RWPE2 (cell line): Measurements from ENCODE around the gene PCCA.

ENCODE experiments used
- ATAC-seq: fragments of 200-7000 bp; cut with Tn5 transposase; 3 replicates; pipeline ENCODE4 v1.9.1; 2021; ENCODE audit warnings: low read depth
- DNase-seq: peaks from one replicate; pipeline ENCODE4 v3.0.0-alpha.2; 2020; ENCODE audit warnings: low spot score
- H3K27ac ChIP-seq: fragments of 450-650 bp; 2 replicates; pipeline ENCODE4 v1.5.1; 2017; ENCODE audit warnings: mild to moderate bottlenecking; ENCODE audit not compliant: poor library complexity, severe bottlenecking
- H3K27me3 ChIP-seq: fragments of 250-450 bp; sonication (Bioruptor Pico); 2 replicates; pipeline ENCODE4 v1.5.1; 2021; ENCODE audit warnings: mild to moderate bottlenecking, moderate library complexity; ENCODE audit not compliant: insufficient read depth, poor library complexity, severe bottlenecking
- H3K36me3 ChIP-seq: fragments of 250-450 bp; sonication (Bioruptor Pico); 2 replicates; pipeline ENCODE4 v1.5.1; 2020; ENCODE audit warnings: low read depth, mild to moderate bottlenecking, moderate library complexity
- H3K4me1 ChIP-seq: fragments of 250-450 bp; sonication (Bioruptor Pico); 2 replicates; pipeline ENCODE4 v1.5.1; 2021; ENCODE audit warnings: mild to moderate bottlenecking, moderate library complexity; ENCODE audit not compliant: insufficient read depth, poor library complexity, severe bottlenecking
- H3K4me3 ChIP-seq: fragments of 250-450 bp; sonication (Bioruptor Pico); 2 replicates; pipeline ENCODE4 v1.5.1; 2021; ENCODE audit warnings: mild to moderate bottlenecking, moderate library complexity; ENCODE audit not compliant: severe bottlenecking
- H3K9me3 ChIP-seq: fragments of 250-450 bp; sonication (Bioruptor Pico); 2 replicates; pipeline ENCODE4 v1.5.1; 2021; ENCODE audit warnings: mild to moderate bottlenecking, moderate library complexity; ENCODE audit not compliant: severe bottlenecking
- CTCF ChIP-seq: fragments of 450-650 bp; IDR thresholded peaks from one replicate; pipeline ENCODE4 v1.5.1; 2017; ENCODE audit warnings: mild to moderate bottlenecking, moderate library complexity; ENCODE audit not compliant: poor library complexity, severe bottlenecking

Gene PCCA

GRCh38 chr13:100364591-100364990, 275.7 kb downstream of the PCCA start:
- H3K9me3 ChIP-seq, result no peaks in the 10 kb centered on the region
- H3K27me3 ChIP-seq, result no peaks in the 10 kb centered on the region
- no peak for TF ChIP-seq CTCF
- H3K36me3 ChIP-seq, result no peaks in the 10 kb centered on the region
- H3K4me1 ChIP-seq, result no peaks in the 10 kb centered on the region
- H3K27ac ChIP-seq, result no peak overlapping the region
- no peak for DNase-seq
- no peak overlapping the region for H3K4me3 ChIP-seq
- ATAC-seq, result peak; percentile 25; the same call in 1 of the 3 replicates

GRCh38 chr13:100365680-100366079, 276.8 kb downstream of the PCCA start:
- ATAC-seq, result no peak
- no peaks in the 10 kb centered on the region for H3K36me3 ChIP-seq
- DNase-seq, result no peak
- H3K27me3 ChIP-seq, result no peaks in the 10 kb centered on the region
- H3K4me1 ChIP-seq, result no peaks in the 10 kb centered on the region
- H3K4me3 ChIP-seq, result no peak overlapping the region
- TF ChIP-seq CTCF, result no peak
- H3K9me3 ChIP-seq, result no peaks in the 10 kb centered on the region
- H3K27ac ChIP-seq, result no peak overlapping the region

- no peaks in the 10 kb centered on the region for H3K36me3 ChIP-seq
- no peak for DNase-seq
- peaks cover 6% of the 10 kb centered on the region for H3K4me1 ChIP-seq
- H3K27me3 ChIP-seq, result no peaks in the 10 kb centered on the region
- no peaks in the 10 kb centered on the region for H3K9me3 ChIP-seq
- H3K4me3 ChIP-seq, result no peak overlapping the region
- no peak for TF ChIP-seq CTCF
- H3K27ac ChIP-seq, result no peak overlapping the region
- no peak for ATAC-seq
These were observed 289.6 kb downstream of the PCCA start for GRCh38 chr13:100378533-100378932.

GRCh38 chr13:100381595-100382224, 292.8 kb downstream of the PCCA start:
- Histone ChIP-seq H3K27me3 (no peaks in the 10 kb centered on the region), H3K4me1 (peaks cover 6% of the 10 kb centered on the region), H3K36me3 (no peaks in the 10 kb centered on the region), H3K27ac (no peak overlapping the region), H3K4me3 (no peak overlapping the region), H3K9me3 (no peaks in the 10 kb centered on the region)
- no peak for TF ChIP-seq CTCF
- ATAC-seq, result no peak
- no peak for DNase-seq

GRCh38 chr13:100382785-100383184, 293.9 kb downstream of the PCCA start:
- H3K27ac ChIP-seq, result no peak overlapping the region
- H3K27me3 ChIP-seq, result no peaks in the 10 kb centered on the region
- peaks cover 6% of the 10 kb centered on the region for H3K4me1 ChIP-seq
- ATAC-seq (no peak), DNase-seq (no peak)
- no peaks in the 10 kb centered on the region for H3K9me3 ChIP-seq
- H3K4me3 ChIP-seq, result no peak overlapping the region
- TF ChIP-seq CTCF, result no peak
- no peaks in the 10 kb centered on the region for H3K36me3 ChIP-seq
